DOHH2 (cell line): ENCODE measurements around the gene SH3GL1.

Experiments used
- H3F3A ChIP-seq: fragments of 200-600 bp; sonication (generic), shearing (Covaris generic); 2 replicates; pipeline ENCODE4 v1.6.0; 2016; ENCODE audit warnings: antibody characterized with exemption, mild to moderate bottlenecking; ENCODE audit not compliant: control insufficient read depth, insufficient read depth
- H3K27ac ChIP-seq: fragments of 200-600 bp; sonication (generic); 2 replicates; pipeline ENCODE4 v1.5.1; 2014; ENCODE audit warnings: low read depth, mild to moderate bottlenecking, low read length, moderate library complexity
- H3K27me3 ChIP-seq: fragments of 200-600 bp; sonication (generic); 2 replicates; pipeline ENCODE4 v1.6.1; 2014; ENCODE audit warnings: mild to moderate bottlenecking, low read length, mixed read lengths; ENCODE audit not compliant: control insufficient read depth
- H3K36me3 ChIP-seq: fragments of 200-600 bp; sonication (generic); 2 replicates; pipeline ENCODE4 v1.6.1; 2014; ENCODE audit warnings: mild to moderate bottlenecking, low read length, moderate library complexity, mixed read lengths; ENCODE audit not compliant: control insufficient read depth
- H3K4me1 ChIP-seq: fragments of 200-600 bp; sonication (generic); 2 replicates; pipeline ENCODE4 v1.6.1; 2014; ENCODE audit warnings: mild to moderate bottlenecking, low read length, mixed read lengths; ENCODE audit not compliant: control insufficient read depth
- H3K4me2 ChIP-seq: fragments of 200-600 bp; sonication (generic); 2 replicates; pipeline ENCODE4 v1.6.0; 2014; ENCODE audit warnings: mild to moderate bottlenecking, low read length, moderate library complexity
- H3K4me3 ChIP-seq: fragments of 200-600 bp; sonication (generic); 2 replicates; pipeline ENCODE4 v1.5.1; 2014; ENCODE audit warnings: mild to moderate bottlenecking, low read length, mixed read lengths
- H3K79me2 ChIP-seq: fragments of 200-600 bp; sonication (generic); 2 replicates; pipeline ENCODE4 v1.6.1; 2014; ENCODE audit warnings: mild to moderate bottlenecking, low read length, mixed read lengths; ENCODE audit not compliant: control insufficient read depth
- H3K9me2 ChIP-seq: fragments of 200-600 bp; sonication (generic); replicated peaks from 2 replicates; pipeline ENCODE4 v1.6.1; 2014; ENCODE audit warnings: mild to moderate bottlenecking, low read length, mixed read lengths; ENCODE audit not compliant: control insufficient read depth
- H3K9me3 ChIP-seq: fragments of 200-600 bp; sonication (generic); 2 replicates; pipeline ENCODE4 v1.6.1; 2014; ENCODE audit warnings: antibody characterized with exemption, low read length, mixed read lengths; ENCODE audit not compliant: control insufficient read depth, insufficient read depth
- H4K20me1 ChIP-seq: fragments of 200-600 bp; sonication (generic); 2 replicates; pipeline ENCODE4 v1.6.0; 2014; ENCODE audit warnings: low read depth, mild to moderate bottlenecking, antibody characterized with exemption, low read length, moderate library complexity; ENCODE audit not compliant: control insufficient read depth, insufficient read depth
- EZH2phosphoT487 ChIP-seq: fragments of 200-600 bp; sonication (generic); IDR thresholded peaks from 2 replicates; pipeline ENCODE4 v1.6.1; 2017; ENCODE audit warnings: borderline replicate concordance, mild to moderate bottlenecking, antibody characterized with exemption, low read length, moderate library complexity, mixed read lengths
- TF ChIP-seq, protein P1 (sequence below): fragments of 200-600 bp; sonication (generic); IDR thresholded peaks from one replicate; pipeline ENCODE4 v1.5.1; 2014; ENCODE audit warnings: antibody characterized with exemption, mild to moderate bottlenecking, low read depth, low read length; ENCODE audit not compliant: poor library complexity, severe bottlenecking

SH3GL1 gene

DNA sequence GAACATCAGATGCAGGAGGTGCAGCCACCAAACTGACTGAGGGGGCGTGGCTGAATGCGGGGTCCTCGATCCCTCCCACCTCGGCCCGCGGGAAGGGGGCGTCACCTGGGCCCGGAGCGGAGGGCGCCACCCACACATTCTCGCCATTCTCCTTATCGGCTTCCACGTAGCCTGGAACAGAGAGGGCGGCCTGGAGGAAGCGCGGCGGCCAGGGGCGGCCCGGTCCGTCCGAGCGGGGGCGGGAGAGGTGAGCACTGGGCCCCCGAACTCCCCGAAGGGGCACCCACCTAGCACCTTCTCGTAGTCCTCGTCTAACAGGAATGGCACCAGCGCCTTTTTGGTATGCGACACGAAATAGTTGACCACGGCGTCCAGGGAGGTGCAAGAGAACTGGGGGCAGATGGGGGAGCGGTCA is 73.5 kb downstream of the SH3GL1 start:
- Histone ChIP-seq H3K27me3 (no peaks in the 10 kb centered on the region), H3K27ac (no peak overlapping the region), H3K4me1 (no peaks in the 10 kb centered on the region), H4K20me1 (no peaks in the 10 kb centered on the region), H3K79me2 (no peaks in the 10 kb centered on the region), H3F3A (no peaks in the 10 kb centered on the region), H3K4me2 (no peak overlapping the region), H3K4me3 (no peak overlapping the region), H3K9me2 (no peaks in the 10 kb centered on the region), H3K9me3 (peaks cover 2% of the 10 kb centered on the region; the same call in 1 of the 2 replicates), H3K36me3 (no peaks in the 10 kb centered on the region)
- TF ChIP-seq, protein P1, sequence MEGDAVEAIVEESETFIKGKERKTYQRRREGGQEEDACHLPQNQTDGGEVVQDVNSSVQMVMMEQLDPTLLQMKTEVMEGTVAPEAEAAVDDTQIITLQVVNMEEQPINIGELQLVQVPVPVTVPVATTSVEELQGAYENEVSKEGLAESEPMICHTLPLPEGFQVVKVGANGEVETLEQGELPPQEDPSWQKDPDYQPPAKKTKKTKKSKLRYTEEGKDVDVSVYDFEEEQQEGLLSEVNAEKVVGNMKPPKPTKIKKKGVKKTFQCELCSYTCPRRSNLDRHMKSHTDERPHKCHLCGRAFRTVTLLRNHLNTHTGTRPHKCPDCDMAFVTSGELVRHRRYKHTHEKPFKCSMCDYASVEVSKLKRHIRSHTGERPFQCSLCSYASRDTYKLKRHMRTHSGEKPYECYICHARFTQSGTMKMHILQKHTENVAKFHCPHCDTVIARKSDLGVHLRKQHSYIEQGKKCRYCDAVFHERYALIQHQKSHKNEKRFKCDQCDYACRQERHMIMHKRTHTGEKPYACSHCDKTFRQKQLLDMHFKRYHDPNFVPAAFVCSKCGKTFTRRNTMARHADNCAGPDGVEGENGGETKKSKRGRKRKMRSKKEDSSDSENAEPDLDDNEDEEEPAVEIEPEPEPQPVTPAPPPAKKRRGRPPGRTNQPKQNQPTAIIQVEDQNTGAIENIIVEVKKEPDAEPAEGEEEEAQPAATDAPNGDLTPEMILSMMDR = no peak

DNA sequence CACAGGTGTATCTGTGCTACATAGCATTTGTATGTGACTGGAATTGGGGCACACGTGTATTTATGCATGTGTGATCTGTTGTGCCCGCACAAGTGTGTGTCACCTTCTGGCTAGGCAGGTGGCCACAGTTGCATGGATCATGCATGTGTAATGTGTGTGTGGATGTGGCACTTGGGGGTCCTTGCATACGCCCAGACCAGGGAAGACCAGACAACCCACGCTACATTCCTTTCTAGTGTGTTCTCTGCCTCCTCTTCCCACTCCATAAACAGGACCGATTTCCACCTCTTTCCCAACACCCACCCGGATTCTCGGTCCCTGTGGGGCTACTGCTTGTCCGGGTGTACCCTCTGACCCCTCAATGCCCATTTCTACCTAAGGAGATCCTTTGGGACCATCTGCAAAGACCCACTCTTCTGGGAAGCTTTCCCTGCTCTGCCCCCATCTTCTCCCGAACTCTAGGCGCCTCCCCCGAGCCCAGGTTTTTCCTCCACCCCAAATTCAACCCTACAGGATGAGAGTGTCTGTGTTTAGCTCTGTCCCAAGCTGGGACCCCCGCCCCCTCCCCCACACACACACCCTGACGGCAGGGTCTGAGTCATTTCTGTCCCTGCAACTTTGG is 74.0 kb downstream of the SH3GL1 start:
- TF ChIP-seq EZH2phosphoT487 = no peak
- TF ChIP-seq, protein P1 = no peak
- Histone ChIP-seq H3K4me3 (no peak overlapping the region), H3K27ac (no peak overlapping the region), H3K9me3 (peaks cover 6% of the 10 kb centered on the region; the same call in 1 of the 2 replicates), H3K27me3 (no peaks in the 10 kb centered on the region), H3K4me2 (no peak overlapping the region), H4K20me1 (no peaks in the 10 kb centered on the region), H3K36me3 (no peaks in the 10 kb centered on the region), H3F3A (no peaks in the 10 kb centered on the region), H3K9me2 (no peaks in the 10 kb centered on the region), H3K79me2 (no peaks in the 10 kb centered on the region), H3K4me1 (no peaks in the 10 kb centered on the region)

- no peaks in the 10 kb centered on the region for H3K9me2 ChIP-seq
These were observed 76.1 kb downstream of the SH3GL1 start for GRCh38 chr19:4324228-4324627.

More at GRCh38 chr19:4324228-4324627, 76.1 kb downstream of the SH3GL1 start:
- H3K4me2 ChIP-seq = no peak overlapping the region
- H3K79me2 ChIP-seq = no peaks in the 10 kb centered on the region
- TF ChIP-seq, protein P1 = no peak
- TF ChIP-seq EZH2phosphoT487 = no peak
- no peaks in the 10 kb centered on the region for H4K20me1 ChIP-seq
- H3K4me1 ChIP-seq = no peaks in the 10 kb centered on the region
- no peak overlapping the region for H3K27ac ChIP-seq
- peaks cover 14% of the 10 kb centered on the region; the same call in 1 of the 2 replicates for H3K9me3 ChIP-seq
- no peaks in the 10 kb centered on the region for H3F3A ChIP-seq
- H3K36me3 ChIP-seq = no peaks in the 10 kb centered on the region
- no peak overlapping the region for H3K4me3 ChIP-seq
- no peaks in the 10 kb centered on the region for H3K27me3 ChIP-seq
